GM23338 (cell line): ENCODE results near the gene PRKCH. TPM values are rescaled to one million over a fixed set of nuclear protein-coding genes. Genes with fewer than 3 reads are reported as not detected.

ENCODE experiments used
- ATAC-seq: fragments of 200-7000 bp; cut with Tn5 transposase; 3 replicates; pipeline ENCODE4 v1.9.1; 2020
- DNase-seq: peaks from one replicate; pipeline ENCODE4 v3.0.0-alpha.2; 2015; ENCODE audit warnings: low spot score
- H2AFZ ChIP-seq: fragments of 200-600 bp; sonication (generic); 2 replicates; pipeline ENCODE4 v1.8.0; 2016; ENCODE audit warnings: antibody characterized with exemption, mild to moderate bottlenecking, moderate library complexity
- H3F3A ChIP-seq: fragments of 200-600 bp; sonication (generic); replicated peaks from 2 replicates; pipeline ENCODE4 v1.8.0; 2017; ENCODE audit warnings: antibody characterized with exemption, mixed run types, low read depth
- H3K27ac ChIP-seq: fragments of 200-600 bp; sonication (generic); 2 replicates; pipeline ENCODE4 v1.6.1; 2016; ENCODE audit warnings: low read depth
- H3K27me3 ChIP-seq: fragments of 200-600 bp; sonication (generic); 2 replicates; pipeline ENCODE4 v1.8.0; 2016; ENCODE audit warnings: mild to moderate bottlenecking, mixed run types, moderate library complexity; ENCODE audit not compliant: insufficient read depth
- H3K36me3 ChIP-seq: fragments of 200-600 bp; sonication (generic); 2 replicates; pipeline ENCODE4 v1.8.0; 2016; ENCODE audit warnings: mild to moderate bottlenecking; ENCODE audit not compliant: insufficient read depth
- H3K4me1 ChIP-seq: fragments of 200-600 bp; sonication (generic); 2 replicates; pipeline ENCODE4 v1.8.0; 2016; ENCODE audit warnings: mild to moderate bottlenecking, moderate library complexity; ENCODE audit not compliant: insufficient read depth
- H3K4me2 ChIP-seq: fragments of 200-600 bp; sonication (generic); 2 replicates; pipeline ENCODE4 v1.7.1; 2017; ENCODE audit warnings: mixed run types
- H3K4me3 ChIP-seq: fragments of 200-600 bp; sonication (generic); 2 replicates; pipeline ENCODE4 v1.6.1; 2016; ENCODE audit warnings: mixed run types
- H3K79me2 ChIP-seq: fragments of 200-600 bp; sonication (generic); replicated peaks from 2 replicates; pipeline ENCODE4 v1.8.0; 2017; ENCODE audit warnings: mild to moderate bottlenecking; ENCODE audit not compliant: insufficient read depth
- H3K9me2 ChIP-seq: fragments of 200-600 bp; sonication (generic); 2 replicates; pipeline ENCODE4 v1.8.0; 2017; ENCODE audit not compliant: insufficient read depth
- H4K20me1 ChIP-seq: fragments of 200-600 bp; sonication (generic); replicated peaks from 2 replicates; pipeline ENCODE4 v1.8.0; 2017; ENCODE audit warnings: mild to moderate bottlenecking; ENCODE audit not compliant: insufficient read depth
- H3K27ac Mint-ChIP-seq: 2 replicates; pipeline ENCODE4 v1.8.0; 2020; ENCODE audit warnings: inconsistent platforms, mild to moderate bottlenecking, moderate library complexity, mixed read lengths
- H3K27me3 Mint-ChIP-seq: 3 replicates; pipeline ENCODE4 v1.8.0; 2022; ENCODE audit warnings: low read depth, mild to moderate bottlenecking, moderate library complexity, mixed read lengths, inconsistent platforms; ENCODE audit not compliant: insufficient read depth, poor library complexity
- H3K36me3 Mint-ChIP-seq: 3 replicates; pipeline ENCODE4 v1.8.0; 2021; ENCODE audit warnings: low read depth, mild to moderate bottlenecking, inconsistent platforms, moderate library complexity, mixed read lengths
- H3K4me1 Mint-ChIP-seq: 3 replicates; pipeline ENCODE4 v1.8.0; 2020; ENCODE audit warnings: mild to moderate bottlenecking, inconsistent platforms, mixed read lengths
- H3K4me3 Mint-ChIP-seq: 3 replicates; pipeline ENCODE4 v1.8.0; 2021; ENCODE audit warnings: moderate library complexity, mild to moderate bottlenecking, inconsistent platforms, mixed read lengths
- H3K9me3 Mint-ChIP-seq: 3 replicates; pipeline ENCODE4 v1.8.0; 2020; ENCODE audit warnings: moderate library complexity, mild to moderate bottlenecking, inconsistent platforms, mixed read lengths
- CREB1 ChIP-seq: fragments of 250-450 bp; sonication (Bioruptor Pico); IDR thresholded peaks from 2 replicates; pipeline ENCODE4 v1.5.0; 2020; ENCODE audit warnings: low read depth, mild to moderate bottlenecking, moderate library complexity
- EZH2 ChIP-seq: fragments of 200-600 bp; sonication (generic); IDR thresholded peaks from one replicate; pipeline ENCODE4 v1.8.0; 2017; ENCODE audit warnings: antibody characterized with exemption, mild to moderate bottlenecking, low read depth; ENCODE audit not compliant: unreplicated experiment
- JUNB ChIP-seq: IDR thresholded peaks from one replicate; pipeline ENCODE4 v1.6.1; 2016; ENCODE audit warnings: antibody characterized with exemption; ENCODE audit not compliant: unreplicated experiment
- NANOG ChIP-seq: IDR thresholded peaks from 2 replicates; pipeline ENCODE4 v1.6.1; 2016; ENCODE audit warnings: antibody characterized with exemption, borderline replicate concordance
- POLR2AphosphoS5 ChIP-seq: IDR thresholded peaks from 2 replicates; pipeline ENCODE4 v1.6.1; 2016; ENCODE audit warnings: antibody characterized with exemption, low read depth
- STAT1 ChIP-seq: IDR thresholded peaks from one replicate; pipeline ENCODE4 v1.6.1; 2016; ENCODE audit warnings: antibody characterized with exemption; ENCODE audit not compliant: unreplicated experiment
- ZNF114 ChIP-seq: fragments of 250-450 bp; sonication (Bioruptor Pico); IDR thresholded peaks from 2 replicates; pipeline ENCODE4 v1.5.0; 2020; ENCODE audit warnings: mild to moderate bottlenecking, moderate library complexity
- ZNF462 ChIP-seq: fragments of 250-450 bp; sonication (Bioruptor Pico); IDR thresholded peaks from 2 replicates; pipeline ENCODE4 v1.5.0; 2020; ENCODE audit warnings: mild to moderate bottlenecking, moderate library complexity
- polyA plus RNA-seq: library from polyadenylated mRNA; unstranded; fragments of >200 nt; fragmentation: Nextera tagmentation; extraction: Ambion mirVana; gene quantifications from 2 replicates; pipeline ENCODE4 v1.2.1, GENCODE V29; 2016
- total RNA-seq: library from RNA; depleted of rRNA; stranded (reverse); fragments of >200 nt; shearing (Covaris generic); gene quantifications from 2 replicates; pipeline ENCODE4 v1.2.3, GENCODE V29; 2014

The PRKCH gene
- total and polyA plus RNA-seq, 2 experiments from 2014 or later, result 5.4 to 10.1 TPM

GRCh38 chr14:61466249-61466904 lies 145.0 kb downstream of the PRKCH start:
- H3F3A ChIP-seq, result peaks cover 2% of the 10 kb centered on the region; the same call in 1 of the 2 replicates
- ATAC-seq (peak; percentile 73), DNase-seq (peak; percentile 79)
- Mint-ChIP-seq H3K4me3 (peak overlapping the region; percentile 51), H3K27ac (peak overlapping the region; percentile 58), H3K36me3 (peaks cover 3% of the 10 kb centered on the region; the same call in 1 of the 3 replicates), H3K4me1 (peaks cover 55% of the 10 kb centered on the region), H3K9me3 (peaks cover 3% of the 10 kb centered on the region; the same call in 1 of the 3 replicates), H3K27me3 (peaks cover 4% of the 10 kb centered on the region)
- H3K4me2 ChIP-seq, result peak overlapping the region; percentile 69
- no peaks in the 10 kb centered on the region for H3K36me3 ChIP-seq
- H3K27ac ChIP-seq, result peak overlapping the region; percentile 77
- H3K9me2 ChIP-seq, result no peaks in the 10 kb centered on the region
- H3K4me3 ChIP-seq, result peak overlapping the region; percentile 15
- no peak for TF ChIP-seq EZH2
- no peak for TF ChIP-seq CREB1 (CRISPR knock-in tag)
- no peak for TF ChIP-seq STAT1
- no peak for TF ChIP-seq ZNF462 (CRISPR knock-in tag)
- no peak for TF ChIP-seq JUNB
- TF ChIP-seq POLR2AphosphoS5, result no peak
- TF ChIP-seq ZNF114 (CRISPR knock-in tag), result peak; percentile 58; the same call in 1 of the 2 replicates
- no peak for TF ChIP-seq NANOG
- peak overlapping the region; percentile 53; the same call in 1 of the 2 replicates for H2AFZ ChIP-seq
- H3K27me3 ChIP-seq, result no peaks in the 10 kb centered on the region
- H3K79me2 ChIP-seq, result no peaks in the 10 kb centered on the region
- peaks cover 55% of the 10 kb centered on the region for H3K4me1 ChIP-seq
- no peaks in the 10 kb centered on the region for H4K20me1 ChIP-seq
